ENCODE measurements around the gene ANO9. TPM values are rescaled to one million over a fixed set of nuclear protein-coding genes. Genes with fewer than 3 reads are reported as not detected.

ANO9 gene
- total RNA-seq = under 1 TPM; 0.37 to 0.75 TPM
- polyA plus RNA-seq = under 1 TPM; 0.20 to 0.42 TPM

- no peak within 1 kb of the TSS for H3K9ac ChIP-seq (ENCODE audit: low read depth in 1 of 2, low read length in 2 of 2)
- no peaks in the 10 kb centered on the region for H3K36me3 ChIP-seq (ENCODE audit: control insufficient read depth in 4 of 4, insufficient read depth in 3 of 4, low read depth in 1 of 4, low read length in 3 of 4)
- 18% methylated on average over 35 of the region's 35 CpGs for WGBS
- peaks cover 0 to 13% (median 2%) of the 10 kb centered on the region in 4 donors for H3K4me1 ChIP-seq (ENCODE audit: control insufficient read depth in 4 of 4, insufficient read depth in 4 of 4, low read length in 3 of 4)
- H3K9me3 ChIP-seq (ENCODE audit: control insufficient read depth in 4 of 4, low read length in 3 of 4) = no peaks in the 10 kb centered on the region
- peak within 1 kb of the TSS in 1 of 3 donors; percentile 15 for H3K4me3 ChIP-seq (ENCODE audit: low read depth in 1 of 3, low read length in 3 of 3)
- no peaks in the 10 kb centered on the region for H3K27me3 ChIP-seq (ENCODE audit: control insufficient read depth in 4 of 4, insufficient read depth in 4 of 4, low read length in 3 of 4)
- DNase-seq (ENCODE audit: low spot score) = no peak
- no peak within 1 kb of the TSS for H3K27ac ChIP-seq (ENCODE audit: low read depth in 1 of 2, low read length in 2 of 2)
- TF ChIP-seq GABPA (IDR thresholded peaks at IDR 0.05 in 1 of 2, conservative IDR thresholded peaks at IDR 0.05 in 1 of 2) (no peak), RAD21 (IDR thresholded peaks at IDR 0.05) (no peak), MAX (IDR thresholded peaks at IDR 0.05) (no peak), EGR1 (IDR thresholded peaks at IDR 0.05; ENCODE audit: low read depth in 2 of 2) (no peak), NR2F2 (IDR thresholded peaks at IDR 0.05) (no peak), ZBTB33 (IDR thresholded peaks at IDR 0.05) (no peak), JUND (IDR thresholded peaks at IDR 0.05) (no peak), FOXA1 (IDR thresholded peaks at IDR 0.05) (no peak), CTCF (IDR thresholded peaks at IDR 0.05; ENCODE audit: low read depth, low read length, missing input control) (no peak), HNF4G (IDR thresholded peaks at IDR 0.05) (no peak), REST (IDR thresholded peaks at IDR 0.05) (no peak), SP1 (IDR thresholded peaks at IDR 0.05) (no peak), TAF1 (conservative IDR thresholded peaks at IDR 0.05) (no peak), RXRA (IDR thresholded peaks at IDR 0.05) (no peak), HNF4A (conservative IDR thresholded peaks at IDR 0.05) (no peak), ATF3 (IDR thresholded peaks at IDR 0.05) (no peak), YY1 (IDR thresholded peaks at IDR 0.05) (no peak), FOXA2 (IDR thresholded peaks at IDR 0.05) (no peak)
These were observed at the start of gene ANO9 for GRCh38 chr11:441418-442274. Gene ANO9, minus strand, starts transcription at chr11:442011. Its CDS starts 85 bp downstream, at chr11:441926.

Measured in liver (tissue), 9 donors.